Stimulated activated naive CD8-positive, alpha-beta T cell treated with anti-CD3 and anti-CD28 coated beads, Interleukin-15, Interleukin-2, amounts not matched to agents 100 ng/mL and 50 ng/mL, for 24 hours (primary cell): ENCODE measurements around the gene AMOTL1.
A peak's percentile ranks its signal among the peaks of the same experiment; 100 is the strongest.

Experiments used
- H3K27ac Mint-ChIP-seq: one replicate; pipeline ENCODE4 v1.8.0; 2021; ENCODE audit warnings: mild to moderate bottlenecking, mixed read lengths
- H3K27me3 Mint-ChIP-seq: one replicate; pipeline ENCODE4 v1.8.0; 2021; ENCODE audit warnings: mixed read lengths
- H3K36me3 Mint-ChIP-seq: one replicate; pipeline ENCODE4 v1.8.0; 2021; ENCODE audit warnings: low read depth, mixed read lengths
- H3K4me1 Mint-ChIP-seq: one replicate; pipeline ENCODE4 v1.8.0; 2021; ENCODE audit warnings: low read depth, mixed read lengths
- H3K4me3 Mint-ChIP-seq: one replicate; pipeline ENCODE4 v1.8.0; 2021; ENCODE audit warnings: mild to moderate bottlenecking, mixed read lengths
- H3K9me3 Mint-ChIP-seq: one replicate; pipeline ENCODE4 v1.8.0; 2021; ENCODE audit warnings: mixed read lengths

The AMOTL1 gene, protein sequence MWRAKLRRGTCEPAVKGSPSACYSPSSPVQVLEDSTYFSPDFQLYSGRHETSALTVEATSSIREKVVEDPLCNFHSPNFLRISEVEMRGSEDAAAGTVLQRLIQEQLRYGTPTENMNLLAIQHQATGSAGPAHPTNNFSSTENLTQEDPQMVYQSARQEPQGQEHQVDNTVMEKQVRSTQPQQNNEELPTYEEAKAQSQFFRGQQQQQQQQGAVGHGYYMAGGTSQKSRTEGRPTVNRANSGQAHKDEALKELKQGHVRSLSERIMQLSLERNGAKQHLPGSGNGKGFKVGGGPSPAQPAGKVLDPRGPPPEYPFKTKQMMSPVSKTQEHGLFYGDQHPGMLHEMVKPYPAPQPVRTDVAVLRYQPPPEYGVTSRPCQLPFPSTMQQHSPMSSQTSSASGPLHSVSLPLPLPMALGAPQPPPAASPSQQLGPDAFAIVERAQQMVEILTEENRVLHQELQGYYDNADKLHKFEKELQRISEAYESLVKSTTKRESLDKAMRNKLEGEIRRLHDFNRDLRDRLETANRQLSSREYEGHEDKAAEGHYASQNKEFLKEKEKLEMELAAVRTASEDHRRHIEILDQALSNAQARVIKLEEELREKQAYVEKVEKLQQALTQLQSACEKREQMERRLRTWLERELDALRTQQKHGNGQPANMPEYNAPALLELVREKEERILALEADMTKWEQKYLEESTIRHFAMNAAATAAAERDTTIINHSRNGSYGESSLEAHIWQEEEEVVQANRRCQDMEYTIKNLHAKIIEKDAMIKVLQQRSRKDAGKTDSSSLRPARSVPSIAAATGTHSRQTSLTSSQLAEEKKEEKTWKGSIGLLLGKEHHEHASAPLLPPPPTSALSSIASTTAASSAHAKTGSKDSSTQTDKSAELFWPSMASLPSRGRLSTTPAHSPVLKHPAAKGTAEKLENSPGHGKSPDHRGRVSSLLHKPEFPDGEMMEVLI

DNA sequence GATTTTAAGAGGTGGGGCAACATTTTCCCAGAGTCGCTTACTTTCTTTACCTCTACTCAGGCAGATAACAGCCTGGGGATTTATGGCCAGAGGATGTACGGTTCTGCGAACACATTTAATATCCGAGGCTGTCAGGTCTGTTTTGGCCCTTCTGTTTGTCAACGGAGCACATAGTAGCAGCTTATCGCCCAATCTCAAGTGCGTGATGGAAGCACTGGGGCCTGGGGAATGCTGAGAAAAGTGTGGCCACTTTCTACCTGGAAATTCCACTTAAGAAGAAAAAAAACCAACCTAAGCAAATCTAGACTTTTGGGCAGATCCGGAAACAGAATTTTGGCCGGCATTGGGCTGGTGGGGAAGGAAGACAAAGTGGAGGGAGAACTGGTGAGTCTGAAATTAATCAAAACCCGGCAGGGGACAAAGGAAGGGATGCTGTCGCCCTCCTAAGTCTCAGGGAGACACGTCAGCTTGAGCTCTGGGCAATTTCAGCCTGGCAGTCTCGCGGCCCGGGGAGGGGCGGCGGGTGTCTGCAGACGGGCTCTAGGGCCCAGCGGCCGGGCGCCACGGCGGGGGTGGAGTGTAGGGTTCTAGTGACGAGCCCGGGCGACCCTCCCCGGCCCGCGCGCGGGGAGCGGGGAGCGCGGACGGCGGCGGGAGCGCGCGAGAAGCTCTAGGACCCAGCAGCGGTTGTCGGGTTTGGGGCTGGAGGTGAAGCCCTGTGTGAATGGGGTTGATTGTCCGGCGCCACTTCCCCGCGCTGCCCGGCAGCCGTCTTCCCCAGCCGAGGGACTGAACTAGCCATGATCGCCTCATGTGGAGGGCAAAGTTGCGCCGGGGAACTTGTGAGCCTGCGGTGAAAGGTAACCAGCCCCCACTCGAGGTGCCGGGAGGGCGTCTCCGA is at the start of gene AMOTL1:
Gene AMOTL1, plus strand, starts transcription at position 656 of the 901 bp plus-strand sequence. Its CDS starts 156 bp downstream, at position 812.
- no peaks in the 10 kb centered on the region for H3K9me3 Mint-ChIP-seq
- H3K4me1 Mint-ChIP-seq: peaks cover 7% of the 10 kb centered on the region
- H3K27me3 Mint-ChIP-seq: peaks cover 45% of the 10 kb centered on the region
- no peaks in the 10 kb centered on the region for H3K36me3 Mint-ChIP-seq
- H3K27ac Mint-ChIP-seq: no peak within 1 kb of the TSS
- peak within 1 kb of the TSS; percentile 76 for H3K4me3 Mint-ChIP-seq

DNA sequence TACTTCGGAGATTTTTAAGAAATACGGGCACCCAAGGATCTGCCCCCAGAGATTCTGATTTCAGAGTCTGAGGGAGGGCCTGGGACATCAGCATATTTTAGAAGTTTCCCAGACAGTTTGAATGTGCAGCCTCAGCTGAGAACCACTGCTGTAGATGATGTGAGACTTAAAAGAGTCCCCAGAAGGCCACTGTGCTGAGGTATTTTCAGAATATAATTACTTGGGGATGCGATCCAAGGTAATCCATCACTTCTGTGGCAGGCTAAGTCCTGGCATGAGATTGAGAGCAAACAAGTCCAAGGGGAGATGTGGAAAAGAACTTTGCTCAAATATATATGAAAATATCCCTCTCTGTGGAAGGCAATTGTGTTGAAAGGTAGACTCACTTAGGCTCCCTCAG is 48.3 kb upstream of the AMOTL1 start:
- no peaks in the 10 kb centered on the region for H3K9me3 Mint-ChIP-seq
- no peaks in the 10 kb centered on the region for H3K4me1 Mint-ChIP-seq
- no peaks in the 10 kb centered on the region for H3K36me3 Mint-ChIP-seq
- peaks cover 41% of the 10 kb centered on the region for H3K27me3 Mint-ChIP-seq
- H3K27ac Mint-ChIP-seq: no peak overlapping the region
- H3K4me3 Mint-ChIP-seq: no peak overlapping the region

DNA sequence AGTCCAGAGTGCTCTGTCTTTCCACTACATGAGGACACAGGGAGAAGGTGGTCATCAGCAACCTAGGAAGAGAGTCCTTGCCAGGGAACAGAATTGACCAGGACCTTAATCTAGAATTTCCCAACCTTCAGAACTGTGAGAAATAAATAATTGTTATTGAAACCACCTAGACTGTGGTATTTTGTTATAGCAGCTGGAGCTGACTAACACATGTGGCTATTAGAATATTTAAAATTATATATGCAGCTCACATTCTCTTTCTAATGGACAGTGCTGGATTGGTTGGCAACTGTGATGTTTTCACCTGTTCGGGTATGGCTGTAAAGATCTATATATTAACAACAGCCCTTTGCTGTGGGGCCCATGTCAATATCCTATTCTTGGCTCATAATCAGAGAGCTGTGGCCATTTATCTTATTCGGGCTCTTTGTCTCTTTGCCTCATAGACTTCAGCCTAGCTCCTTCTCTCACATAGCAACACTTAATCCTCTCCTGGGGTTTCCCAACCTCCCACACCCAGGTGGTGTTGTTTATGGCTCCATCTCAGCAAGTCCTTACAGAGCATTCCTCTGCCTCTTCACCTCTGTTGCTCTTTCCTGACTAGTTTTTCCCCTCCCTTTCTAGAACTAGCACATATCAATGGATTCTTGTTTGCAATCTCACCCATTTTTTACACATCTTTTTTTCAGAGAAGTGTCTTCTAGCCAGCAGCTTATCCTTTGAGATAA is 46.4 kb upstream of the AMOTL1 start:
- H3K36me3 Mint-ChIP-seq: no peaks in the 10 kb centered on the region
- H3K27ac Mint-ChIP-seq: no peak overlapping the region
- H3K4me3 Mint-ChIP-seq: no peak overlapping the region
- peaks cover 23% of the 10 kb centered on the region for H3K27me3 Mint-ChIP-seq
- no peaks in the 10 kb centered on the region for H3K4me1 Mint-ChIP-seq
- H3K9me3 Mint-ChIP-seq: no peaks in the 10 kb centered on the region

DNA sequence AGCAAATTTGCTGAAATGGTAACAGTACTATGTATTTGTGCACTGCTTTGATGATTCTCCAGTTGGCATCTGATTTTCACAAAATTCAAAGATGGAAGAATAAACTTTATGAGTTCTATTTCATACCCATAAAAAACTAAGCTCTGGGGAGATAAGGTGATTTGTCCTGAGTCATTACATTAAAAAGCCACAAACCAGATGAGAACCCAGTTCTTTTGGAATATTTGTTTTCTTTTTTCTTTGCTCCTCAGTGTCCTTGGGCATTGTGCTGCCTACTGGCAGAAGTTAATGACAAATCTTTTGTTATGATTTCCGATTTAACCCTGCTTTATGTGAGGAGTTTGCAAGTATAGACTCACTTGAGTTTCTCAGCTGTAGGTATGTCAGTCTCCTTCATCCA is 45.4 kb upstream of the AMOTL1 start:
- Mint-ChIP-seq H3K27ac (no peak overlapping the region), H3K4me3 (no peak overlapping the region), H3K27me3 (peaks cover 19% of the 10 kb centered on the region), H3K36me3 (no peaks in the 10 kb centered on the region), H3K4me1 (no peaks in the 10 kb centered on the region), H3K9me3 (no peaks in the 10 kb centered on the region)

DNA sequence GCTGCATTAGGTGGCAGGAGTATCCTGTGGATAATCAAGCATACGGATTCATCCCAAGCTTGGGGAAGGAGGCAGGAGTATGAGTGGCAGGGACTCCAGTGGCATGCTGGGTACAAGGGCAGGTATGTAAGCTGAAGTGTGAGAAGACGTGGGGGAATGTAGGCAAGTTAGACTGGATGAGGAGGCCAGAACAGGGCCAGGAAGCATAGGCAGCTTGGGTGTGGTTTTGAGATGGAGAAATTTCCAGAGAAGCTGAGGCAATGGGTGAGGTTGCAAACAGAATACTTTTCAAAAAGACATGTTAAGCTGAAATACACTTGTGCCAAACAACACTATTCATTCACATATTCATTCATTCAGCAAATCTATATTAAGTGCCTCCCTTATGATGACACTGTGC is 43.1 kb upstream of the AMOTL1 start:
- no peaks in the 10 kb centered on the region for H3K4me1 Mint-ChIP-seq
- no peak overlapping the region for H3K4me3 Mint-ChIP-seq
- no peak overlapping the region for H3K27ac Mint-ChIP-seq
- no peaks in the 10 kb centered on the region for H3K9me3 Mint-ChIP-seq
- peaks cover 14% of the 10 kb centered on the region for H3K27me3 Mint-ChIP-seq
- H3K36me3 Mint-ChIP-seq: no peaks in the 10 kb centered on the region

DNA sequence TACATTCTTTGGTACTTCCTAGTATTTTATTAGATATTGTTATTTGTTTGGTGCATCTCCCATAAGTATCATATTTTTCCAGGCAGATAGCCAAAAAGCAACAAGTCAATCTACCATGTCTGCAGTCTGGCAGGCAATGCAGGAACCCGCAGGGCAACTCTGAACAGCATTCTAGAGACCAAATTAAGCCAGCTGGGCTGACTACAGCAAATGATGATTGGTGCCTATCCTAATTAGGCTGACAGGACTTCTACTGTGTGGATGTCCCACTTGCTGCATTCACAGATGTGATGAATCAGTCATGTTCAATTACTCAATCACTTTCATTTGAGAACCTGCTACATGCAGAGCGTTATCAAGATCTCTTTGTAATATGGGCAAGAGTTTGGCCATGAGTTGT is 40.3 kb upstream of the AMOTL1 start:
- H3K9me3 Mint-ChIP-seq: no peaks in the 10 kb centered on the region
- H3K36me3 Mint-ChIP-seq: no peaks in the 10 kb centered on the region
- H3K27ac Mint-ChIP-seq: no peak overlapping the region
- H3K27me3 Mint-ChIP-seq: peaks cover 9% of the 10 kb centered on the region
- no peaks in the 10 kb centered on the region for H3K4me1 Mint-ChIP-seq
- no peak overlapping the region for H3K4me3 Mint-ChIP-seq

DNA sequence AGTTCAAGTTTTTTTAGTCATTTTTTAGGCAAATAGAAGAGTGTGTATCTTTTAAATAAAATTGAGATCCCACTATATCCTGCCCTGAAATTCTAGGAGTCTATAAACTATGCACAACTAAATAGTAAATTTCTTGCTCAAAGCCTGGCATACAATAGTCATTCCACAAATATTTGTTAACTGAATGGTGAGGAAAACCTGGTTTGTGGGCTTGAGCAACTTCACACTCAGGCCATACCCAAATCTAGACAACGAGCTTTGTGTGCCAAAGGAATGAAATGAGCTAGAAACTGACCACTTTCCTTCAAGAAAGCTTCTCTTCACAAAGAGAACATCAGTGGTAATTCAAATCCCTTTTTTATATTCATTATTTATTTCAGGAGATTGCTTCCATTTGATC is 39.6 kb upstream of the AMOTL1 start:
- no peak overlapping the region for H3K4me3 Mint-ChIP-seq
- H3K27me3 Mint-ChIP-seq: peaks cover 4% of the 10 kb centered on the region
- H3K27ac Mint-ChIP-seq: no peak overlapping the region
- no peaks in the 10 kb centered on the region for H3K9me3 Mint-ChIP-seq
- H3K4me1 Mint-ChIP-seq: no peaks in the 10 kb centered on the region
- H3K36me3 Mint-ChIP-seq: no peaks in the 10 kb centered on the region

DNA sequence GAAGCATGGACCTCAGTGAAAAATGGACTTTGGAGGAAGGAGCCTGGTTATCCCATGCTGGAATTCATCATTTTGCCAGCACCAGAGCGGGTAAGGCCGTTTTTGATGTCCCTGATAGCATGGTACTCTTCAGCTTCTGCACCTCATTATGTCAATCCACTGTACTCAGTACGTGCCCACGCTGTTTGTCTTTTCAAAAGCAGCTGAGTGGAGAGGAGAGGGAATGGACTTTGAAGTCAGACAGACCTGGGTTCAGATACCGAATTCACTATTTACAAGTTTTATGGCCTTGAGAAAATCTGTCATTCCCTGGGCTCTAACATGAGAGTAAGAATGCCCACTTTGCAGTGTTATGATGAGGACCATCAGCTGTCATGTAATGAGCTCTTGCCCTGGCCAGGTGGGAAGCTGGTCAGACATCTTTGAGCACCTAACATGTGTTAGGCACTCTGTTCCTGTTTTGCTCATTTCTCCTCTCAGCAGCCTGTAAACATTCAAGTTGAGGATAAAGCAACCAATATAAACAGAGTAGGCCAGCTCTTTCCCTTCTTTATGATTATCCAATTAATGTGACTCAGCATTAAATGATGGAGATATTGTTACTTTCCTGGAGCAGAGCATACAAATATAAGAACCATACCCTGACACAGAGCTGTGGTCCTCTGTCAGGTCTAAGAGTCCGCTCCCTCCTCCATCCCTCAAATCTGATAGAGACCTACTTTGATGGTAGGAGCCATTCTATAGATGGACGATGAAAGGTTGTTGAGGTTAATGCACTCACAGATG is 39.0 kb upstream of the AMOTL1 start:
- Mint-ChIP-seq H3K4me1 (no peaks in the 10 kb centered on the region), H3K4me3 (no peak overlapping the region), H3K27ac (no peak overlapping the region), H3K36me3 (no peaks in the 10 kb centered on the region), H3K27me3 (peaks cover 4% of the 10 kb centered on the region), H3K9me3 (no peaks in the 10 kb centered on the region)

DNA sequence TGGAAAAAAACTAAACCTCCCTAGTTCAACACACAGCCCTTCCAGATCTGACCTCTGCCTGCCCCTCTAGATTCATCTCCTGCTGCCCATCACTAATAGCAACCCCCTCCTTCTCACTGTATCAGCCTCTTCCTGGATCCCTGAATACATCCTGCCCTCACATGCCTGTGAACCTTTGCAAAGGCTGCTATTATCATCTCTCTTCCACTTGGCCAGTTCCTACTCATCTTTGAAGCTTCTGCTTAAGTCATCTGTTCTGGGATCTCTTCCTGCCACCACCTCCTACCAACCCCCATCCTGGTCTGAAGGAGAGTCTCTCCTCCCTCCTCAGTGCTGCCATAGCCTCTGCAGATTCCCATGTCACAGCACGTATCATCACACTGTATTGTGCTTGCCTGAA is 38.0 kb upstream of the AMOTL1 start:
- H3K4me3 Mint-ChIP-seq: no peak overlapping the region
- H3K4me1 Mint-ChIP-seq: no peaks in the 10 kb centered on the region
- no peaks in the 10 kb centered on the region for H3K9me3 Mint-ChIP-seq
- no peaks in the 10 kb centered on the region for H3K36me3 Mint-ChIP-seq
- H3K27me3 Mint-ChIP-seq: peaks cover 4% of the 10 kb centered on the region
- no peak overlapping the region for H3K27ac Mint-ChIP-seq

DNA sequence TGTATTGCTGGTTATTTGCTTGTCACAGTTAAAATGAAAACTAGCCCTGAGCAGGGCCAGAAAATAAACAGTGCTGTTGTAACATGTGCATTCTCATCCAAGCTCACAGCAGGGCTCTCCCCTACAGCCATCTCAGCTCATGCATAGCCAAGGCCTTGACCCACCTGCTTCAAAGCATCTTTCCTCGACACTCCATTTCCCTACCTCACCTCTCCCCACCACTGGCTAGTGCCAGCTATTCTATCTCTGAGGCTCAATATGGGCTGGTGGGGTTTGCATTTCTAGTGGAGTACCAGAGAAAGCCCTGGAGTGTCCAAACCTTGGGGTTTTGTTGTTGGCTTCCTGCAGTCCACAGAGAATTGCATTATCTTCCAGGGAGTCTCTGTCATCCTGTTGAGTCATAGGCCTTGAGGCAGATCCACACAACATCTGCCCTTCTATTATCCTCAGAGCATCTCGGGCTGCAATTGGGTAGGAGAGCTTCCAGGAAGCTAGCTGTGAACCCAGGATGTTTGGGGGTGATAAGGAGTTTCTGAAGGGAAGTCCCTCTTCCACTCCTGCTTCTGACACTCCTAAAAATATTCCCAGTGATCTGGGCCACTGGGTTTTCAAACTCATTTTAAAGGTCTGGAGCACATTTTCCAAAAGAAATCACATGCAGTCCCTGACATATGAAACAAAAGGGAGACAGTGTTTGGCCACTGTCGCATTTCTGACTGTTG is 36.1 kb upstream of the AMOTL1 start:
- Mint-ChIP-seq H3K4me1 (no peaks in the 10 kb centered on the region), H3K4me3 (no peak overlapping the region), H3K9me3 (no peaks in the 10 kb centered on the region), H3K27me3 (peaks cover 4% of the 10 kb centered on the region), H3K36me3 (no peaks in the 10 kb centered on the region), H3K27ac (no peak overlapping the region)

DNA sequence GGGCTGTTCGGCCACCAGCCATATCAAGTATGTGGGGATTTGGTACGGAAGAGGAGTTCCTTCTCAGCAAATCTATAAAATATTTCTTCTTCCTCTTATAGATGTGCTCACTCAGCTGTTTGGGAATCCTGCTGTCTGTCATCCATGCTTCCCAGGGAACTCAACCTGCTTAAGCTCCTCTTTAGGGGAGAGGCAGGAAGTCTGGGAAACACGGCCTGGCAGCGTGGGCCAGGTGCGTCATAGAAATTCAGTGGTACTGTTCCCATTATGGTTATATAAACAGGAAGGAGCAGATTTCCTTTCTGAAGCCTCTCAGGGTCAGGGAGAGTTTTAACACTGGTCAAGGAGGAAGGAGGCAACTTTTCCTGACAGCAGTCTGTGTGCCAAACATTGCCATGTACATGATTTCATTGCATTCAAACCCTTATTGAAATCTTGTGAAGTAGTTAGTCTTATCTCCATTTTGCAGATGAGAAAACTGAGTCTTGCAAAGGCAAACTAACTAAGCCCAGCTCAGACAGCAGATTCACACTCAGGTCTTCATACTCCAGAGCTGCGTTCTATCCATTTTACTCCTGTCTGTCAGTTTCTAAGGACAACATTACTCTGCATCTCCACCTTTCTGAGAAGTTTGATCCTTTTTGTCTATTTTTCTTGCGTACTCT is 35.4 kb upstream of the AMOTL1 start:
- no peak overlapping the region for H3K27ac Mint-ChIP-seq
- no peaks in the 10 kb centered on the region for H3K36me3 Mint-ChIP-seq
- peaks cover 4% of the 10 kb centered on the region for H3K27me3 Mint-ChIP-seq
- no peaks in the 10 kb centered on the region for H3K9me3 Mint-ChIP-seq
- no peak overlapping the region for H3K4me3 Mint-ChIP-seq
- no peaks in the 10 kb centered on the region for H3K4me1 Mint-ChIP-seq

DNA sequence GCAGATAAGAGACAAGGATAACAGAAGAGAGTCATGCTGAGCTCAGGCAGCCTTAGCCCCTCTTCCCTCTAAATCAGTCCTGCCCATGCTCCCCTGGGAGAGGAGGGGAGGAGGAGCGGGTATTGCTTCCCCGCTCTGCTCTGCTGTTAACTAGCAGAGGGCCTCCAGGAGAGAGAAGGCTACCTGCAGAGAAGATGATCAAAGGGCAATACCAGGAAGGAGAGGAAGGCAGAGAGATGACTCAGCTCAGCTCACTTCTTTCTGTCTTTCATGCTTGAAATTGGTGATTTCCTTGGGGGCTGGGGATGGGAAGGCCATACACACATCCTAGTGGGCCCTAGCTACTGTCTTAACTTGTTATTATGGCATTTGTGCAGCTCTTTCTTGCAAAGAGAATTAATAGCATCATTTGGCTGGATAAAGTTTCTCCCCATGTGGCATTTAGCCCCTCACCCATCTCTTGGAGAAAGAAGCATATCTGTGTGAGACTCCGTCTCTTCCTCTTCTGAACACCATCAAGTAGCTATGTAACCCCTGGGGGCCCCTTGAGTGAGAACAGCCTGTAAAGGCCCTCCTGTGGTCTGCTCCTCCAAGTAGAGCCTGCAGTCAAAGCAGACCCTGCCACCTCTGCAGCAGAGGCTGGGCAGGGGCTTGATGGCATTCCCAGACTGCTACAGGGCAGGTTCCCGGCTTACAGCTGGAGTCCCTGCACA is 33.4 kb upstream of the AMOTL1 start:
- no peak overlapping the region for H3K4me3 Mint-ChIP-seq
- H3K9me3 Mint-ChIP-seq: no peaks in the 10 kb centered on the region
- H3K4me1 Mint-ChIP-seq: no peaks in the 10 kb centered on the region
- no peak overlapping the region for H3K27ac Mint-ChIP-seq
- H3K36me3 Mint-ChIP-seq: no peaks in the 10 kb centered on the region
- peaks cover 4% of the 10 kb centered on the region for H3K27me3 Mint-ChIP-seq
